ENCODE results near the gene LRRC2. TPM values are rescaled to one million over a fixed set of nuclear protein-coding genes. Genes with fewer than 3 reads are reported as not detected.

LRRC2 gene
- total and polyA plus RNA-seq, 12 donors: 0.09 to 4.7 (median 1.2) TPM; not detected in 1

DNA sequence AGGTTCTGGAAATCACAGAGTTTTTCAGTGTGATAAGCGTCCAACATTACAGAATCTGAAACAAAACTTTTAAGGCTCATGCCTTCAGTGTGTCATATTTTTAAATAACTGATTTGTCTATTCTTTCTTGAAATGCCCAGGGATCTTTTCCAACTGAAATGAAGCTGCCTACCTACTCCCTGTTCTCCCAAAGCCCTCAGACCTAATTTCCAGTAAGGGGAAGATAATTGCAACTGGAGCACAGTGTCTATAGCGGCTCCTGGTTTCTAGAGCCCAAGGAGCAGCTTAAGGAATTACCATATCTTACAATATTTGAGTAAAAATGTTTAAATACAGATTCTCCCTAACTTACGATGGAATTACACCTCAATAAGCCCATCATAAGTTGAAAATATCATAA, 33.0 kb downstream of the LRRC2 start:
- intact Hi-C loops (cut with DNase I): no loop called here

GRCh38 chr3:46527239-46527638, 38.9 kb downstream of the LRRC2 start:
- H3K36me3 ChIP-seq (replicated peaks in 1 of 2): no peaks in the 10 kb centered on the region
- H3K27me3 ChIP-seq: no peaks in the 10 kb centered on the region
- H3K27ac ChIP-seq: no peak overlapping the region
- no peak overlapping the region for H3K4me3 ChIP-seq
- no peaks in the 10 kb centered on the region for H3K4me1 ChIP-seq (replicated peaks in 1 of 2)
- TF ChIP-seq POLR2A (IDR thresholded peaks at IDR 0.05) (no peak), CTCF (IDR thresholded peaks at IDR 0.05) (no peak)
- no peaks in the 10 kb centered on the region for H3K9me3 ChIP-seq (replicated peaks in 1 of 3)
- no peak for DNase-seq
- 83 to 96% (median 89%) methylated on average over 5 of the region's 5 CpGs for WGBS, 4 donors
- intact Hi-C loops (cut with DNase I): no loop called here

More for the DNA sequence above, 33.0 kb downstream of the LRRC2 start:
- no peak for TF ChIP-seq CTCF (IDR thresholded peaks at IDR 0.05)
- no peaks in the 10 kb centered on the region for H3K4me1 ChIP-seq (replicated peaks in 1 of 2)
- no peaks in the 10 kb centered on the region for H3K9me3 ChIP-seq (replicated peaks in 1 of 3)
- H3K27ac ChIP-seq: no peak overlapping the region
- DNase-seq: no peak
- H3K36me3 ChIP-seq (replicated peaks in 1 of 2): no peaks in the 10 kb centered on the region
- H3K4me3 ChIP-seq: no peak overlapping the region
- 78 to 92% (median 85%) methylated on average over 3 of the region's 3 CpGs for WGBS, 4 donors
- H3K27me3 ChIP-seq: no peaks in the 10 kb centered on the region

DNA sequence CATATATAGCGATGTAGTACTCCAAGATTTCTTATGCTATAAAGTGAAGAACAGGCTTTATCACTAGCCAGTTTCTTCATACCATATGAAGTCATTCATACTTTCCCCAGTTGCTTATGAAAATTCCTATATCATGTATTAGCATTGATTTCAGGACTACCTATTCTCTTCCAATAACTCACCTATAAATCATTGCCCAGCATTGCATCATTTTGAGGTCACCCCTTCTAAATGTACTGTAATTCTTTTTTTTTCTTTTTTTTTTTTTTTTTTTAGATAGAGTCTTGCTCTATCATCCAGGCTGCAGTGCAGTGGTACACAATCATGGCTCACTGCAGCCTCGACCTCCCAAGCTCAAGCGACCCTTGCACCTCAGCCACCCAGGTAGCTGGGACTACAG, 41.3 kb downstream of the LRRC2 start:
- no peak overlapping the region for H3K27ac ChIP-seq
- no peak for DNase-seq
- 89 to 95% (median 92%) methylated on average over 3 of the region's 3 CpGs for WGBS, 4 donors
- TF ChIP-seq POLR2A (IDR thresholded peaks at IDR 0.05) (no peak), CTCF (IDR thresholded peaks at IDR 0.05) (no peak)
- H3K4me3 ChIP-seq: no peak overlapping the region
- no peaks in the 10 kb centered on the region for H3K27me3 ChIP-seq
- no peaks in the 10 kb centered on the region for H3K36me3 ChIP-seq (replicated peaks in 1 of 2)
- no peaks in the 10 kb centered on the region for H3K9me3 ChIP-seq (replicated peaks in 1 of 3)
- H3K4me1 ChIP-seq (replicated peaks in 1 of 2): no peaks in the 10 kb centered on the region
- intact Hi-C loops (cut with DNase I): no loop called here

DNA sequence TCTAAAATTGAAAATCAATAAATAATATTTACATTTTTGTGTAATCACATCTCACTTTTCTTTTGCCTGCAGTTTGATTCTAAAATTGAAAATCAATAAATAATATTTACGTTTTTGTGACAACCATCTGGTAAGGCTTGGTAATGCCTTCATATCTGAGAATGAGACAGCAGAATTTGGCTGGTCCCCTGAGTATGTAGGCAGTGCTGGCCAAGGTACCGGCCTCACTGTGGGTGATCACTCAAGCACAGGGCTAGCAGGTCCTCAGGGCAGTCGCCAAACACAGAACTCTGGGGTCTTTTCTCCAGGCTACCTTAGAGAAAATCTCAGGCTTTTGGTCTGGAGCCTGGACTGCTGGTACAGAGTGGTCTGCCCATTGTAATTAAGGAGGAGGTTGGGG, 42.1 kb downstream of the LRRC2 start:
- Histone ChIP-seq H3K27ac (no peak overlapping the region), H3K4me1 (replicated peaks in 1 of 2) (no peaks in the 10 kb centered on the region), H3K27me3 (no peaks in the 10 kb centered on the region), H3K4me3 (no peak overlapping the region), H3K36me3 (replicated peaks in 1 of 2) (no peaks in the 10 kb centered on the region), H3K9me3 (replicated peaks in 1 of 3) (no peaks in the 10 kb centered on the region)
- DNase-seq: no peak
- intact Hi-C loops (cut with DNase I): no loop called here
- WGBS, 4 donors: 76 to 89% (median 83%) methylated on average over 3 of the region's 3 CpGs
- no peak for TF ChIP-seq CTCF (IDR thresholded peaks at IDR 0.05)
- no peak for TF ChIP-seq POLR2A (IDR thresholded peaks at IDR 0.05)

Measured in adrenal gland (tissue), 12 donors.